Sigmoid colon (tissue), 7 donors: Measurements from ENCODE around the gene POTEI. TPM values are rescaled to one million over a fixed set of nuclear protein-coding genes. Genes with fewer than 3 reads are reported as not detected.
"Not testable (repeated sequence)": the region's sequence is repeated elsewhere in the genome, so short reads cannot be mapped to it uniquely, and the experiment has no call there.

Experiments used
- DNase-seq: peaks from one replicate; pipeline ENCODE4 v3.0.0-alpha.2; 2019
- H3K27ac ChIP-seq, 4 donors: fragments of 200-600 bp; sonication (generic); one replicate each; pipeline ENCODE4 v1.5.1; 2016 to 2019; ENCODE audit warnings: mild to moderate bottlenecking in 1 of 4
- H3K27me3 ChIP-seq, 3 donors: fragments of 200-600 bp; sonication (generic); one replicate each; pipeline ENCODE4 v1.5.1; 2019; ENCODE audit warnings: mild to moderate bottlenecking in 1 of 3
- H3K36me3 ChIP-seq, 4 donors: fragments of 200-600 bp; sonication (generic); one replicate each; pipeline ENCODE4 v1.5.1; 2016 to 2019
- H3K4me1 ChIP-seq, 4 donors: fragments of 200-600 bp; sonication (generic); one replicate each; pipeline ENCODE4 v1.5.1; 2017 to 2019
- H3K4me3 ChIP-seq, 4 donors: fragments of 200-600 bp; sonication (generic); one replicate each; pipeline ENCODE4 v1.5.1; 2017 to 2019; ENCODE audit warnings: mild to moderate bottlenecking in 2 of 4, moderate library complexity in 1 of 4
- H3K9me3 ChIP-seq, 4 donors: fragments of 200-600 bp in 3 of 4; sonication (generic) in 3 of 4; one replicate each; pipeline versions ENCODE4 v1.5.1 to v1.6.1; 2013 to 2019
- WGBS, 2 donors: extraction: QIAGEN DNeasy Blood & Tissue Kit; methylation state at CpG; one replicate each; pipeline ENCODE4 v1.1.7; 2013; 5-methylcytosine and 5-hydroxymethylcytosine counted together
- intact Hi-C: fragments of 100-400 bp; cut with DNase I; formaldehyde crosslinking; loops from one replicate; pipeline ENCODE4 v1.15.1; 2023
- polyA plus RNA-seq, 3 donors: library from polyadenylated mRNA; stranded (reverse); fragments of 200-250 nt; gene quantifications; one replicate each; pipeline ENCODE4 v1.2.3, GENCODE V29; 2013
- total RNA-seq, 4 donors: library from RNA; depleted of rRNA; stranded (reverse); fragments of >200 nt; gene quantifications; one replicate each; pipeline ENCODE4 v1.1.0, GENCODE V29; 2016
- donor health status: healthy with polysubstance abuse.
- donor health status: Bipolar disorder and iron deficiency.
- donor health status: healthy.

POTEI gene
- total and polyA plus RNA-seq, 7 donors, result 0.03 TPM; not detected in 6

- H3K36me3 ChIP-seq, H3K27me3 ChIP-seq, intact Hi-C loops, H3K9me3 ChIP-seq, DNase-seq, H3K27ac ChIP-seq, H3K4me1 ChIP-seq, H3K4me3 ChIP-seq: not testable (repeated sequence)
- no CpG with 5 or more reads among the region's 40 CpGs for WGBS, 2 donors
Measured at GRCh38 chr2:130527365-130527967, 18.3 kb upstream of the POTEI start.

GRCh38 chr2:130522390-130522789 lies 13.3 kb upstream of the POTEI start:
- H3K4me3 ChIP-seq, H3K27me3 ChIP-seq, intact Hi-C loops, H3K9me3 ChIP-seq, DNase-seq, H3K4me1 ChIP-seq, H3K27ac ChIP-seq, H3K36me3 ChIP-seq: not testable (repeated sequence)
- WGBS, 2 donors, result no CpG with 5 or more reads among the region's 23 CpGs

- DNase-seq, H3K4me3 ChIP-seq, intact Hi-C loops, H3K27me3 ChIP-seq, H3K27ac ChIP-seq, H3K4me1 ChIP-seq, H3K9me3 ChIP-seq, H3K36me3 ChIP-seq: not testable (repeated sequence)
- no CpG with 5 or more reads among the region's 7 CpGs for WGBS, 2 donors
Measured at GRCh38 chr2:130520992-130521391, 11.9 kb upstream of the POTEI start, which contains the start of gene CFC1B. CFC1B (plus strand) TSS chr2:130521222; CDS start chr2:130521485, 263 bp downstream.

GRCh38 chr2:130518516-130519106 lies 9.5 kb upstream of the POTEI start:
- H3K9me3 ChIP-seq, H3K27me3 ChIP-seq, intact Hi-C loops, H3K4me3 ChIP-seq, H3K4me1 ChIP-seq, H3K36me3 ChIP-seq, DNase-seq, H3K27ac ChIP-seq: not testable (repeated sequence)
- WGBS, 2 donors, result no CpG with 5 or more reads among the region's 12 CpGs

- DNase-seq, H3K9me3 ChIP-seq, H3K27me3 ChIP-seq, H3K27ac ChIP-seq, H3K4me3 ChIP-seq, H3K36me3 ChIP-seq, H3K4me1 ChIP-seq, intact Hi-C loops: not testable (repeated sequence)
- WGBS, 2 donors, result 87 to 91% methylated on average over 4 of the region's 17 CpGs
Measured at GRCh38 chr2:130511747-130512451, 2.8 kb upstream of the POTEI start.

- H3K4me1 ChIP-seq, H3K27me3 ChIP-seq, H3K27ac ChIP-seq, H3K4me3 ChIP-seq, intact Hi-C loops, H3K9me3 ChIP-seq, DNase-seq, H3K36me3 ChIP-seq: not testable (repeated sequence)
- WGBS, 2 donors, result 73% methylated on average over 3 of the region's 31 CpGs; no CpG with 5 or more reads in 1 of the 2 donors
Measured at GRCh38 chr2:130510807-130511746, 1.9 kb upstream of the POTEI start.

GRCh38 chr2:130491073-130491472 lies 18.1 kb downstream of the POTEI start:
- H3K9me3 ChIP-seq, H3K27ac ChIP-seq, H3K4me3 ChIP-seq, H3K4me1 ChIP-seq, H3K36me3 ChIP-seq, H3K27me3 ChIP-seq, intact Hi-C loops: not testable (repeated sequence)
- WGBS, 2 donors, result 58 to 63% methylated on average over 3 of the region's 4 CpGs
- peak; percentile 1 for DNase-seq

GRCh38 chr2:130455413-130455812 lies 53.7 kb downstream of the POTEI start:
- WGBS, 2 donors, result 90 to 93% methylated on average over 6 of the region's 6 CpGs
- H3K9me3 ChIP-seq, H3K27me3 ChIP-seq, H3K4me3 ChIP-seq, H3K27ac ChIP-seq, intact Hi-C loops, DNase-seq, H3K4me1 ChIP-seq, H3K36me3 ChIP-seq: not testable (repeated sequence)

- H3K9me3 ChIP-seq, DNase-seq, H3K27ac ChIP-seq, H3K4me1 ChIP-seq, H3K4me3 ChIP-seq, H3K27me3 ChIP-seq, H3K36me3 ChIP-seq, intact Hi-C loops: not testable (repeated sequence)
- 90 to 96% methylated on average over 6 of the region's 6 CpGs for WGBS, 2 donors
Measured at GRCh38 chr2:130454712-130455083, 54.4 kb downstream of the POTEI start.

- WGBS, 2 donors, result 90 to 92% methylated on average over 13 of the region's 13 CpGs
- intact Hi-C loops, result not testable (repeated sequence)
Measured at GRCh38 chr2:130453955-130454711, 55.0 kb downstream of the POTEI start.

GRCh38 chr2:130452897-130453296 lies 56.2 kb downstream of the POTEI start:
- H3K4me3 ChIP-seq, H3K36me3 ChIP-seq, H3K27ac ChIP-seq, H3K4me1 ChIP-seq, H3K27me3 ChIP-seq, H3K9me3 ChIP-seq, intact Hi-C loops: not testable (repeated sequence)
- peak; percentile 19 for DNase-seq
- WGBS, 2 donors, result 89 to 98% methylated on average over 4 to 5 of the region's 5 CpGs

More at GRCh38 chr2:130453955-130454711, 55.0 kb downstream of the POTEI start:
- not testable (repeated sequence) for H3K9me3 ChIP-seq, H3K4me3 ChIP-seq, H3K27me3 ChIP-seq, H3K36me3 ChIP-seq, H3K27ac ChIP-seq, H3K4me1 ChIP-seq
- DNase-seq, result peak; percentile 30

- H3K27ac ChIP-seq, H3K9me3 ChIP-seq, H3K4me1 ChIP-seq, H3K27me3 ChIP-seq, intact Hi-C loops, H3K4me3 ChIP-seq, H3K36me3 ChIP-seq: not testable (repeated sequence)
- DNase-seq, result peak; percentile 24
- WGBS, 2 donors, result 90 to 92% methylated on average over 10 of the region's 10 CpGs
Measured at GRCh38 chr2:130451823-130452222, 57.3 kb downstream of the POTEI start.
